Amygdala (tissue), 56 donors: ENCODE measurements around the gene BRF1.

Experiments
- DNase-seq, 56 donors: peaks; one replicate each; lab custom pipeline; 2025; lab: John Stamatoyannopoulos, UW

BRF1 gene

GRCh38 chr14:105165761-105166485 lies 134.9 kb downstream of the BRF1 start:
- no peak for DNase-seq

- no peak for DNase-seq
Measured at GRCh38 chr14:105165134-105165704, 135.6 kb downstream of the BRF1 start.

GRCh38 chr14:105163040-105163742 lies 137.6 kb downstream of the BRF1 start:
- DNase-seq: no peak

- DNase-seq: no peak
Measured at GRCh38 chr14:105162669-105162979, 138.2 kb downstream of the BRF1 start.

DNA sequence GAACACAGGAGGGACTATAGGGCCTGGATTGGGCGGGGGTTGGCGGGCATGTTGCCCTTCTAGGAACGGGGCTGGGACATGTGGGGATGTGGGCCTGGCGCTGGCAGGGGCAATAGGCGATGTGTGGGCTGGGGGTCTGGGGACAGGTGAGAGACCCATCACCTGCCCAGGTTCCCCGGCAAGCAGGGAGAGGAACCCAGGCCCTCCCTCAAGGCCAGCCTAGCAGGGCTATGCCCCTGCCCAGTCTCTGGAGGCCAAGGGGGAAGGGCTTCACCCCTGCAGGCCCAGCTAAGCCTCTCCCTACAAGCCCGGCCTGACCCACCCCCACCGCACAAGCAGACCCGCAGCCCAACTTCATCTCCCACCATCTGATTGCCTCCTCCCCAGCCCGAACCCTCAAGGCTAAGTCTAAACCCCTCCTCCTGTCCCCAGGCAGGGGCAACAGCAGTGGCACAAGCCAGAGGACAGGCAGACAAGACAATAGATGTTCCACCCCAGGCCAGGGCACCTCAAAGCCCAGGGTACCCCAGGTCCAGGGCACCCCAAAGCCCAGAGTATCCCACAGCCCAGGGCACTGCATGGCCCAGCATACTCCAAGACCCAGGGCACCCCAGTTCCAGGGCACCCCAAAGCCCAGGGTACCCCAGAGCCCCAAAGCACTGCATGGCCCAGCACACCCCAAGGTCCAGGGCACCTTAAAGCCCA lies 138.7 kb downstream of the BRF1 start:
- peak in 19 of 56 donors; percentile 6 to 67 (median 25) for DNase-seq

DNA sequence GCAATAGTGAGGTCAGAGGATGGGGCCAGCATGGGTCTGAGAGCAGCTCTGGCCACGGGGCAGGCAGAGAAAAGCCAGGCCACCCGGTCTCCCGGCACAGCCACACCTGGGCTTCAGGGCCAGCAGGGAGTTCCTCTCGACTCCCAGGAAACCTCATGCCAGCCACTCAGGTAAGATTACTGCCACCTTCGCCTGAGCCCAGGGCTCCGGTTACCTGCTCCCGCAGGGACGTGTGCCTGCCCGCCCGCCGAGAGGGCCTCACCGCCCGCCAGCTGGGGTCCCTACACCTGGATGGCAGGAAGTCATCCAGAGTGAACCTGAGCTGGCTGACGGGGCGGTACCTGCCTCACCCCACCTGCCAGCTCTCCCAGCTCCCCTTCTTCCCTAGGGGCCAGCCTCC lies 139.5 kb downstream of the BRF1 start:
- no peak for DNase-seq

DNA sequence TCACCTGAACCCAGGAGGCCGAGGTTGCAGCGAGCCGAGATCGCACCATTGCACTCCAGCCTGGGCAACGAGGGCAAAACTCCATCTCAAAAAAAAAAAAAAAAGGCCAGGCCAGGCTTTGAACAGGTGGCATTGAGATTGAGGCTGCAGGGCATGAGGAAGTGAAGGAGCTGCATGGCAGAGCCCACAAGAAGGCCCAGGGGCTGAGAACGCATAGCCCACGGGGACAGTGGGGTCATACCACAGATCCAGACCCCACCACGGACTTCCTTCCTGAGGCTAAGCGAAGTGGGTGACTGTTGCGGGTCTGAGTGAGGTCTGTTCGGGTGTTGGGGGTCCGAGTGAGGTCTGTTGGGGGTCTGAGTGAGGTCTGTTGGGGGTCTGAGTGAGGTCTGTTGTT lies 140.0 kb downstream of the BRF1 start:
- DNase-seq: no peak

- DNase-seq: no peak
Measured at GRCh38 chr14:105159344-105159743, 141.5 kb downstream of the BRF1 start.
